OCI-LY3 (cell line): Measurements from ENCODE around the gene TDP2.
"Not testable (repeated sequence)": the region's sequence is repeated elsewhere in the genome, so short reads cannot be mapped to it uniquely, and the experiment has no call there.

ENCODE experiments used
- H2AFZ ChIP-seq: fragments of 200-600, 300-600 bp; shearing (Covaris generic); 2 replicates; pipeline ENCODE4 v1.6.0; 2014; ENCODE audit warnings: antibody characterized with exemption, low read depth, low read length
- H3K27ac ChIP-seq: fragments of 200-600, 300-600 bp; sonication (generic); 2 replicates; pipeline ENCODE4 v1.5.1; 2014; ENCODE audit warnings: mild to moderate bottlenecking, low read length, moderate library complexity, mixed read lengths
- H3K27me3 ChIP-seq: fragments of 200-600, 300-600 bp; sonication (generic); 2 replicates; pipeline ENCODE4 v1.6.1; 2014; ENCODE audit warnings: low read depth, low read length, mixed read lengths
- H3K36me3 ChIP-seq: fragments of 200-600, 300-600 bp; sonication (generic); replicated peaks from 2 replicates; pipeline ENCODE3; 2014; ENCODE audit warnings: low read depth, low read length, mixed read lengths
- H3K4me1 ChIP-seq: fragments of 300-600, 200-600 bp; sonication (generic); 2 replicates; pipeline ENCODE4 v1.6.1; 2014; ENCODE audit warnings: low read length, mixed read lengths
- H3K4me2 ChIP-seq: fragments of 200-600, 300-600 bp; sonication (generic); 2 replicates; pipeline ENCODE4 v1.6.1; 2014; ENCODE audit warnings: low read length, mixed read lengths
- H3K4me3 ChIP-seq: fragments of 300-600, 200-600 bp; sonication (generic); 2 replicates; pipeline ENCODE4 v1.5.1; 2014; ENCODE audit warnings: antibody characterized with exemption, mild to moderate bottlenecking, low read length, moderate library complexity
- H3K79me2 ChIP-seq: fragments of 300-600, 200-600 bp; shearing (Covaris generic); 2 replicates; pipeline ENCODE4 v1.6.1; 2014; ENCODE audit warnings: mild to moderate bottlenecking, low read length, mixed read lengths
- H3K9ac ChIP-seq: fragments of 300-600, 200-600 bp; shearing (Covaris generic); 2 replicates; pipeline ENCODE4 v1.6.0; 2014; ENCODE audit warnings: mild to moderate bottlenecking, low read length, moderate library complexity
- H3K9me3 ChIP-seq: fragments of 200-600, 300-600 bp; shearing (Covaris generic); 2 replicates; pipeline ENCODE4 v1.6.1; 2014; ENCODE audit warnings: low read length, mixed read lengths; ENCODE audit not compliant: insufficient read depth
- H4K20me1 ChIP-seq: fragments of 200-600, 300-600 bp; sonication (generic); 2 replicates; pipeline ENCODE4 v1.6.1; 2016; ENCODE audit warnings: low read length, mixed read lengths; ENCODE audit not compliant: insufficient read depth
- CTCF ChIP-seq: fragments of 200-600, 300-600 bp; sonication (generic); IDR thresholded peaks from 2 replicates; pipeline ENCODE4 v1.5.1; 2014; ENCODE audit warnings: antibody characterized with exemption, low read length, low read depth
- EZH2phosphoT487 ChIP-seq: fragments of 200-600 bp; shearing (Covaris generic); IDR thresholded peaks from 2 replicates; pipeline ENCODE4 v1.6.1; 2018; ENCODE audit warnings: antibody characterized with exemption, mixed run types, low read depth

Gene TDP2

GRCh38 chr6:24672620-24673182 lies 6.0 kb upstream of the TDP2 start:
- H3K4me2 ChIP-seq = no peak overlapping the region
- no peak overlapping the region for H2AFZ ChIP-seq
- peaks cover 6% of the 10 kb centered on the region for H3K36me3 ChIP-seq
- H3K9ac ChIP-seq = no peak overlapping the region
- H3K27me3 ChIP-seq = no peaks in the 10 kb centered on the region
- TF ChIP-seq EZH2phosphoT487 (no peak), CTCF (no peak)
- no peak overlapping the region for H3K27ac ChIP-seq
- H3K4me3 ChIP-seq = no peak overlapping the region
- no peaks in the 10 kb centered on the region for H4K20me1 ChIP-seq
- H3K9me3 ChIP-seq = no peaks in the 10 kb centered on the region; the same call in 1 of the 2 replicates
- peaks cover 1% of the 10 kb centered on the region; the same call in 1 of the 2 replicates for H3K79me2 ChIP-seq
- peaks cover under 1% of the 10 kb centered on the region; the same call in 1 of the 2 replicates for H3K4me1 ChIP-seq

- not testable (repeated sequence) for H3K36me3 ChIP-seq, H3K9ac ChIP-seq, H3K4me3 ChIP-seq, H3K27ac ChIP-seq, H2AFZ ChIP-seq, H3K4me1 ChIP-seq, H3K4me2 ChIP-seq, H3K9me3 ChIP-seq, H4K20me1 ChIP-seq, H3K27me3 ChIP-seq
- peaks cover 15% of the 10 kb centered on the region for H3K79me2 ChIP-seq
Measured at GRCh38 chr6:24671077-24671476, 4.4 kb upstream of the TDP2 start.

GRCh38 chr6:24670492-24670891 lies 3.8 kb upstream of the TDP2 start:
- not testable (repeated sequence) for H3K4me2 ChIP-seq, H4K20me1 ChIP-seq, H3K27ac ChIP-seq, H2AFZ ChIP-seq, H3K27me3 ChIP-seq, H3K9ac ChIP-seq, H3K4me1 ChIP-seq, H3K9me3 ChIP-seq, H3K4me3 ChIP-seq, H3K36me3 ChIP-seq
- H3K79me2 ChIP-seq = peaks cover 21% of the 10 kb centered on the region

GRCh38 chr6:24668997-24669361 lies 2.3 kb upstream of the TDP2 start:
- Histone ChIP-seq H3K4me2 (no peak overlapping the region), H3K36me3 (peaks cover 10% of the 10 kb centered on the region)

GRCh38 chr6:24668066-24668996 lies 1.6 kb upstream of the TDP2 start:
- not testable (repeated sequence) for H2AFZ ChIP-seq, H3K9me3 ChIP-seq, H4K20me1 ChIP-seq, H3K4me2 ChIP-seq, H3K4me3 ChIP-seq, H3K27me3 ChIP-seq, H3K9ac ChIP-seq, H3K27ac ChIP-seq
- Histone ChIP-seq H3K79me2 (peaks cover 33% of the 10 kb centered on the region), H3K4me1 (peaks cover 11% of the 10 kb centered on the region; the same call in 1 of the 2 replicates), H3K36me3 (peaks cover 11% of the 10 kb centered on the region)

More at GRCh38 chr6:24668997-24669361, 2.3 kb upstream of the TDP2 start:
- Histone ChIP-seq H3K4me3 (no peak overlapping the region), H2AFZ (no peak overlapping the region), H3K27ac (no peak overlapping the region), H3K4me1 (peaks cover 11% of the 10 kb centered on the region; the same call in 1 of the 2 replicates), H3K79me2 (peaks cover 33% of the 10 kb centered on the region), H4K20me1 (no peaks in the 10 kb centered on the region), H3K27me3 (no peaks in the 10 kb centered on the region), H3K9ac (no peak overlapping the region), H3K9me3 (no peaks in the 10 kb centered on the region; the same call in 1 of the 2 replicates)
- TF ChIP-seq EZH2phosphoT487 = no peak
- no peak for TF ChIP-seq CTCF
